WTC11 (cell line): ENCODE measurements around the gene LDHD. TPM values are rescaled to one million over a fixed set of nuclear protein-coding genes. Genes with fewer than 3 reads are reported as not detected.
A peak's percentile ranks its signal among the peaks of the same experiment; 100 is the strongest.
"Not testable (repeated sequence)": the region's sequence is repeated elsewhere in the genome, so short reads cannot be mapped to it uniquely, and the experiment has no call there.

Source experiments
- ATAC-seq: fragments of 200-7000 bp; cut with Tn5 transposase; 2 replicates; pipeline ENCODE4 v1.10.0; 2021; ENCODE audit warnings: mild to moderate bottlenecking, moderate library complexity
- CTCF ChIA-PET: fragments of 300-600 bp; sonication (Branson Sonifier 250); formaldehyde crosslinking; loops from one replicate; lab custom pipeline; 2021; ENCODE audit warnings: antibody characterized with exemption; lab: Charles Lee
- POLR2A ChIA-PET: fragments of 350-600 bp; sonication (Branson Sonifier 250); formaldehyde crosslinking; loops from one replicate; lab custom pipeline; 2021; ENCODE audit warnings: antibody characterized with exemption; lab: Charles Lee
- DNase-seq: peaks from one replicate; pipeline ENCODE4 v3.0.0; 2021; ENCODE audit warnings: low spot score
- H3K27ac Mint-ChIP-seq: 2 replicates; pipeline ENCODE4 v1.8.0; 2021; ENCODE audit warnings: mixed read lengths
- H3K27me3 Mint-ChIP-seq: 2 replicates; pipeline ENCODE4 v1.8.0; 2021; ENCODE audit warnings: low read depth, mild to moderate bottlenecking, moderate library complexity, mixed read lengths
- H3K36me3 Mint-ChIP-seq: 2 replicates; pipeline ENCODE4 v1.8.0; 2021; ENCODE audit warnings: mixed read lengths
- H3K4me1 Mint-ChIP-seq: 2 replicates; pipeline ENCODE4 v1.8.0; 2022; ENCODE audit warnings: mixed read lengths
- H3K4me3 Mint-ChIP-seq: 2 replicates; pipeline ENCODE4 v1.8.0; 2021; ENCODE audit warnings: mild to moderate bottlenecking, moderate library complexity, mixed read lengths
- H3K9me3 Mint-ChIP-seq: 2 replicates; pipeline ENCODE4 v1.8.0; 2021; ENCODE audit warnings: mixed read lengths
- FOXK1 ChIP-seq: sonication (generic); formaldehyde crosslinking; IDR thresholded peaks from 2 replicates; pipeline ENCODE4 v1.8.0; 2022; ENCODE audit warnings: mild to moderate bottlenecking, moderate library complexity, missing genetic modification reagents
- JAZF1 ChIP-seq: fragments of 250-450 bp; sonication (Bioruptor Pico); IDR thresholded peaks from 2 replicates; pipeline ENCODE4 v1.9.0; 2021; ENCODE audit warnings: moderate library complexity, mild to moderate bottlenecking, inconsistent platforms
- KAT7 ChIP-seq: sonication (generic); formaldehyde crosslinking; IDR thresholded peaks from 2 replicates; pipeline ENCODE4 v1.8.1; 2023; ENCODE audit warnings: missing genetic modification reagents, mild to moderate bottlenecking, borderline replicate concordance
- OVOL2 ChIP-seq: fragments of 250-450 bp; sonication (Bioruptor Pico); IDR thresholded peaks from 2 replicates; pipeline ENCODE4 v1.9.0; 2021; ENCODE audit warnings: mild to moderate bottlenecking, borderline replicate concordance
- USF2 ChIP-seq: sonication (generic); formaldehyde crosslinking; IDR thresholded peaks from 2 replicates; pipeline ENCODE4 v1.8.1; 2023; ENCODE audit warnings: mild to moderate bottlenecking, missing genetic modification reagents, moderate library complexity
- ZNF423 ChIP-seq: fragments of 250-450 bp; sonication (Bioruptor Pico); IDR thresholded peaks from 2 replicates; pipeline ENCODE4 v2.1.2; 2022; ENCODE audit warnings: mild to moderate bottlenecking, moderate library complexity
- ZSCAN18 ChIP-seq: fragments of 250-450 bp; sonication (Bioruptor Pico); IDR thresholded peaks from 2 replicates; pipeline ENCODE4 v2.1.2; 2022; ENCODE audit warnings: mild to moderate bottlenecking, moderate library complexity
- total RNA-seq: library from RNA; stranded (reverse); gene quantifications from 3 replicates; pipeline ENCODE4 v1.2.3, GENCODE V29; 2021
- TF ChIP-seq, protein P1 (sequence below): sonication (generic); formaldehyde crosslinking; IDR thresholded peaks from 2 replicates; pipeline ENCODE4 v1.8.1; 2023; ENCODE audit warnings: mild to moderate bottlenecking, missing genetic modification reagents
- TF ChIP-seq, protein P2 (sequence below): sonication (generic); formaldehyde crosslinking; IDR thresholded peaks from 2 replicates; pipeline ENCODE4 v1.8.1; 2023; ENCODE audit warnings: mild to moderate bottlenecking, moderate library complexity, missing genetic modification reagents
- TF ChIP-seq, protein P3 (sequence below): sonication (generic); formaldehyde crosslinking; IDR thresholded peaks from 2 replicates; pipeline ENCODE4 v1.8.0; 2022; ENCODE audit warnings: mild to moderate bottlenecking, missing genetic modification reagents
- TF ChIP-seq, protein P4 (sequence below): sonication (generic); formaldehyde crosslinking; IDR thresholded peaks from 2 replicates; pipeline ENCODE4 v1.8.1; 2022; ENCODE audit warnings: low read depth, mild to moderate bottlenecking, moderate library complexity, missing genetic modification reagents, borderline replicate concordance
- TF ChIP-seq, protein P5 (sequence below): fragments of 250-450 bp; sonication (Bioruptor Pico); IDR thresholded peaks from 2 replicates; pipeline ENCODE4 v1.9.0; 2021; ENCODE audit warnings: mild to moderate bottlenecking
- TF ChIP-seq, protein P6 (sequence below): sonication (generic); formaldehyde crosslinking; IDR thresholded peaks from 2 replicates; pipeline ENCODE4 v1.8.0; 2022; ENCODE audit warnings: missing genetic modification reagents

The LDHD gene
- total RNA-seq, 1 experiment from 2014 or later: 12.3 TPM

- TF ChIP-seq, protein P1, sequence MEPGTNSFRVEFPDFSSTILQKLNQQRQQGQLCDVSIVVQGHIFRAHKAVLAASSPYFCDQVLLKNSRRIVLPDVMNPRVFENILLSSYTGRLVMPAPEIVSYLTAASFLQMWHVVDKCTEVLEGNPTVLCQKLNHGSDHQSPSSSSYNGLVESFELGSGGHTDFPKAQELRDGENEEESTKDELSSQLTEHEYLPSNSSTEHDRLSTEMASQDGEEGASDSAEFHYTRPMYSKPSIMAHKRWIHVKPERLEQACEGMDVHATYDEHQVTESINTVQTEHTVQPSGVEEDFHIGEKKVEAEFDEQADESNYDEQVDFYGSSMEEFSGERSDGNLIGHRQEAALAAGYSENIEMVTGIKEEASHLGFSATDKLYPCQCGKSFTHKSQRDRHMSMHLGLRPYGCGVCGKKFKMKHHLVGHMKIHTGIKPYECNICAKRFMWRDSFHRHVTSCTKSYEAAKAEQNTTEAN (CRISPR knock-in tag): no peak
- TF ChIP-seq, protein P2, sequence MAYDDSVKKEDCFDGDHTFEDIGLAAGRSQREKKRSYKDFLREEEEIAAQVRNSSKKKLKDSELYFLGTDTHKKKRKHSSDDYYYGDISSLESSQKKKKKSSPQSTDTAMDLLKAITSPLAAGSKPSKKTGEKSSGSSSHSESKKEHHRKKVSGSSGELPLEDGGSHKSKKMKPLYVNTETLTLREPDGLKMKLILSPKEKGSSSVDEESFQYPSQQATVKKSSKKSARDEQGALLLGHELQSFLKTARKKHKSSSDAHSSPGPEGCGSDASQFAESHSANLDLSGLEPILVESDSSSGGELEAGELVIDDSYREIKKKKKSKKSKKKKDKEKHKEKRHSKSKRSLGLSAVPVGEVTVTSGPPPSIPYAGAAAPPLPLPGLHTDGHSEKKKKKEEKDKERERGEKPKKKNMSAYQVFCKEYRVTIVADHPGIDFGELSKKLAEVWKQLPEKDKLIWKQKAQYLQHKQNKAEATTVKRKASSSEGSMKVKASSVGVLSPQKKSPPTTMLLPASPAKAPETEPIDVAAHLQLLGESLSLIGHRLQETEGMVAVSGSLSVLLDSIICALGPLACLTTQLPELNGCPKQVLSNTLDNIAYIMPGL (CRISPR knock-in tag): no peak
- TF ChIP-seq KAT7 (CRISPR knock-in tag) (no peak), OVOL2 (CRISPR knock-in tag) (no peak), USF2 (CRISPR knock-in tag) (no peak), JAZF1 (CRISPR knock-in tag) (no peak)
- TF ChIP-seq, protein P3, sequence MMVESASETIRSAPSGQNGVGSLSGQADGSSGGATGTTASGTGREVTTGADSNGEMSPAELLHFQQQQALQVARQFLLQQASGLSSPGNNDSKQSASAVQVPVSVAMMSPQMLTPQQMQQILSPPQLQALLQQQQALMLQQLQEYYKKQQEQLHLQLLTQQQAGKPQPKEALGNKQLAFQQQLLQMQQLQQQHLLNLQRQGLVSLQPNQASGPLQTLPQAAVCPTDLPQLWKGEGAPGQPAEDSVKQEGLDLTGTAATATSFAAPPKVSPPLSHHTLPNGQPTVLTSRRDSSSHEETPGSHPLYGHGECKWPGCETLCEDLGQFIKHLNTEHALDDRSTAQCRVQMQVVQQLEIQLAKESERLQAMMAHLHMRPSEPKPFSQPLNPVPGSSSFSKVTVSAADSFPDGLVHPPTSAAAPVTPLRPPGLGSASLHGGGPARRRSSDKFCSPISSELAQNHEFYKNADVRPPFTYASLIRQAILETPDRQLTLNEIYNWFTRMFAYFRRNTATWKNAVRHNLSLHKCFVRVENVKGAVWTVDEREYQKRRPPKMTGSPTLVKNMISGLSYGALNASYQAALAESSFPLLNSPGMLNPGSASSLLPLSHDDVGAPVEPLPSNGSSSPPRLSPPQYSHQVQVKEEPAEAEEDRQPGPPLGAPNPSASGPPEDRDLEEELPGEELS: no peak
- POLR2A ChIA-PET: no interaction called here
- Mint-ChIP-seq H3K27ac (peak overlapping the region; percentile 82; the same call in 1 of the 2 replicates), H3K27me3 (no peaks in the 10 kb centered on the region), H3K4me1 (peaks cover 66% of the 10 kb centered on the region), H3K9me3 (no peaks in the 10 kb centered on the region), H3K4me3 (no peak overlapping the region), H3K36me3 (no peaks in the 10 kb centered on the region)
- ATAC-seq (no peak), DNase-seq (no peak)
- CTCF ChIA-PET: interaction anchor here (1.7 to 2.6 kb wide), 2 partner anchors 17 to 95 kb away, joined by 6 to 14 read pairs; partner anchors contain the start of gene ZNRF1
Observed at GRCh38 chr16:75093598-75094540, 22.7 kb downstream of the LDHD start.

DNA sequence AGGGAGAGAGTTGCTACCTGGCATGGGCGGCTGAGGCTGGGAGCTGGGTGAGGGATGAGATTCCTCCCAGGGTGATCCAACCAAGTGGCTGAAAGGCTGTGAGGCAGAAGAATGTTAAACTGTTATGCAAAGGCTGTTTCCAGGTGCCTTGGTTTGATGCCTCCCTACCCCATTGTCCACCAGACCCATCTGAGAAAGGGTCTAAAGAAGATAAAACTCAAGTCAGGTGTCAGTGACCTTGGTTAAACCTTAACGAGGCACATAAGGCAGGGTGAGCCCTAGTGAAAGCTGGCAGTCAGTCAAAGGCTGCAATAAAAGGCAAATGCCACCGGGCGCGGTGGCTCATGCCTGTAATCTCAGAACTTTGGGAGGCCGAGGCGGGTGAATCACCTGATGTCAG, 23.8 kb downstream of the LDHD start:
- ATAC-seq (peak; percentile 14), DNase-seq (no peak)
- no peaks in the 10 kb centered on the region for H3K36me3 Mint-ChIP-seq
- no peak overlapping the region for H3K4me3 Mint-ChIP-seq
- H3K27me3 Mint-ChIP-seq: no peaks in the 10 kb centered on the region
- peak overlapping the region; percentile 70 for H3K27ac Mint-ChIP-seq
- ChIA-PET CTCF (interaction anchor here (1.0 to 2.6 kb wide), 2 partner anchors 18 to 458 kb away, joined by 3 to 14 read pairs; no protein-coding TSS in a partner anchor), POLR2A (interaction anchor here (0.7 kb wide), 1 partner anchor 9 kb away, joined by 4 read pairs; no protein-coding TSS in a partner anchor)
- TF ChIP-seq, protein P4, sequence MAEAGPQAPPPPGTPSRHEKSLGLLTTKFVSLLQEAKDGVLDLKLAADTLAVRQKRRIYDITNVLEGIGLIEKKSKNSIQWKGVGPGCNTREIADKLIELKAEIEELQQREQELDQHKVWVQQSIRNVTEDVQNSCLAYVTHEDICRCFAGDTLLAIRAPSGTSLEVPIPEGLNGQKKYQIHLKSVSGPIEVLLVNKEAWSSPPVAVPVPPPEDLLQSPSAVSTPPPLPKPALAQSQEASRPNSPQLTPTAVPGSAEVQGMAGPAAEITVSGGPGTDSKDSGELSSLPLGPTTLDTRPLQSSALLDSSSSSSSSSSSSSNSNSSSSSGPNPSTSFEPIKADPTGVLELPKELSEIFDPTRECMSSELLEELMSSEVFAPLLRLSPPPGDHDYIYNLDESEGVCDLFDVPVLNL (CRISPR knock-in tag): no peak
- TF ChIP-seq, protein P5, sequence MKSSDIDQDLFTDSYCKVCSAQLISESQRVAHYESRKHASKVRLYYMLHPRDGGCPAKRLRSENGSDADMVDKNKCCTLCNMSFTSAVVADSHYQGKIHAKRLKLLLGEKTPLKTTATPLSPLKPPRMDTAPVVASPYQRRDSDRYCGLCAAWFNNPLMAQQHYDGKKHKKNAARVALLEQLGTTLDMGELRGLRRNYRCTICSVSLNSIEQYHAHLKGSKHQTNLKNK (CRISPR knock-in tag): no peak
- no peak for TF ChIP-seq ZNF423 (CRISPR knock-in tag)
- no peak for TF ChIP-seq ZSCAN18 (CRISPR knock-in tag)
- TF ChIP-seq FOXK1 (CRISPR knock-in tag): no peak
- TF ChIP-seq, protein P6, sequence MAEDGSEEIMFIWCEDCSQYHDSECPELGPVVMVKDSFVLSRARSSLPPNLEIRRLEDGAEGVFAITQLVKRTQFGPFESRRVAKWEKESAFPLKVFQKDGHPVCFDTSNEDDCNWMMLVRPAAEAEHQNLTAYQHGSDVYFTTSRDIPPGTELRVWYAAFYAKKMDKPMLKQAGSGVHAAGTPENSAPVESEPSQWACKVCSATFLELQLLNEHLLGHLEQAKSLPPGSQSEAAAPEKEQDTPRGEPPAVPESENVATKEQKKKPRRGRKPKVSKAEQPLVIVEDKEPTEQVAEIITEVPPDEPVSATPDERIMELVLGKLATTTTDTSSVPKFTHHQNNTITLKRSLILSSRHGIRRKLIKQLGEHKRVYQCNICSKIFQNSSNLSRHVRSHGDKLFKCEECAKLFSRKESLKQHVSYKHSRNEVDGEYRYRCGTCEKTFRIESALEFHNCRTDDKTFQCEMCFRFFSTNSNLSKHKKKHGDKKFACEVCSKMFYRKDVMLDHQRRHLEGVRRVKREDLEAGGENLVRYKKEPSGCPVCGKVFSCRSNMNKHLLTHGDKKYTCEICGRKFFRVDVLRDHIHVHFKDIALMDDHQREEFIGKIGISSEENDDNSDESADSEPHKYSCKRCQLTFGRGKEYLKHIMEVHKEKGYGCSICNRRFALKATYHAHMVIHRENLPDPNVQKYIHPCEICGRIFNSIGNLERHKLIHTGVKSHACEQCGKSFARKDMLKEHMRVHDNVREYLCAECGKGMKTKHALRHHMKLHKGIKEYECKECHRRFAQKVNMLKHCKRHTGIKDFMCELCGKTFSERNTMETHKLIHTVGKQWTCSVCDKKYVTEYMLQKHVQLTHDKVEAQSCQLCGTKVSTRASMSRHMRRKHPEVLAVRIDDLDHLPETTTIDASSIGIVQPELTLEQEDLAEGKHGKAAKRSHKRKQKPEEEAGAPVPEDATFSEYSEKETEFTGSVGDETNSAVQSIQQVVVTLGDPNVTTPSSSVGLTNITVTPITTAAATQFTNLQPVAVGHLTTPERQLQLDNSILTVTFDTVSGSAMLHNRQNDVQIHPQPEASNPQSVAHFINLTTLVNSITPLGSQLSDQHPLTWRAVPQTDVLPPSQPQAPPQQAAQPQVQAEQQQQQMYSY (CRISPR knock-in tag): peak; percentile 52; the same call in 1 of the 2 replicates
- H3K4me1 Mint-ChIP-seq: peaks cover 59% of the 10 kb centered on the region
- H3K9me3 Mint-ChIP-seq: no peaks in the 10 kb centered on the region

GRCh38 chr16:75091619-75092018, 25.0 kb downstream of the LDHD start:
- H3K27me3 Mint-ChIP-seq, H3K4me3 Mint-ChIP-seq, ATAC-seq, H3K27ac Mint-ChIP-seq, H3K36me3 Mint-ChIP-seq, H3K9me3 Mint-ChIP-seq, DNase-seq, POLR2A ChIA-PET: not testable (repeated sequence)
- CTCF ChIA-PET: interaction anchor here (1.0 to 2.6 kb wide), 2 partner anchors 19 to 93 kb away, joined by 3 to 14 read pairs; partner anchors contain the start of gene ZNRF1
- H3K4me1 Mint-ChIP-seq: peaks cover 59% of the 10 kb centered on the region
